DOHH2 (cell line): Measurements from ENCODE around the gene B9D2.

ENCODE experiments used
- H3F3A ChIP-seq: fragments of 200-600 bp; sonication (generic), shearing (Covaris generic); 2 replicates; pipeline ENCODE4 v1.6.0; 2016; ENCODE audit warnings: antibody characterized with exemption, mild to moderate bottlenecking; ENCODE audit not compliant: control insufficient read depth, insufficient read depth
- H3K27ac ChIP-seq: fragments of 200-600 bp; sonication (generic); 2 replicates; pipeline ENCODE4 v1.5.1; 2014; ENCODE audit warnings: low read depth, mild to moderate bottlenecking, low read length, moderate library complexity
- H3K27me3 ChIP-seq: fragments of 200-600 bp; sonication (generic); 2 replicates; pipeline ENCODE4 v1.6.1; 2014; ENCODE audit warnings: mild to moderate bottlenecking, low read length, mixed read lengths; ENCODE audit not compliant: control insufficient read depth
- H3K36me3 ChIP-seq: fragments of 200-600 bp; sonication (generic); 2 replicates; pipeline ENCODE4 v1.6.1; 2014; ENCODE audit warnings: mild to moderate bottlenecking, low read length, moderate library complexity, mixed read lengths; ENCODE audit not compliant: control insufficient read depth
- H3K4me1 ChIP-seq: fragments of 200-600 bp; sonication (generic); 2 replicates; pipeline ENCODE4 v1.6.1; 2014; ENCODE audit warnings: mild to moderate bottlenecking, low read length, mixed read lengths; ENCODE audit not compliant: control insufficient read depth
- H3K4me2 ChIP-seq: fragments of 200-600 bp; sonication (generic); 2 replicates; pipeline ENCODE4 v1.6.0; 2014; ENCODE audit warnings: mild to moderate bottlenecking, low read length, moderate library complexity
- H3K4me3 ChIP-seq: fragments of 200-600 bp; sonication (generic); 2 replicates; pipeline ENCODE4 v1.5.1; 2014; ENCODE audit warnings: mild to moderate bottlenecking, low read length, mixed read lengths
- H3K79me2 ChIP-seq: fragments of 200-600 bp; sonication (generic); 2 replicates; pipeline ENCODE4 v1.6.1; 2014; ENCODE audit warnings: mild to moderate bottlenecking, low read length, mixed read lengths; ENCODE audit not compliant: control insufficient read depth
- H3K9me2 ChIP-seq: fragments of 200-600 bp; sonication (generic); replicated peaks from 2 replicates; pipeline ENCODE4 v1.6.1; 2014; ENCODE audit warnings: mild to moderate bottlenecking, low read length, mixed read lengths; ENCODE audit not compliant: control insufficient read depth
- H3K9me3 ChIP-seq: fragments of 200-600 bp; sonication (generic); 2 replicates; pipeline ENCODE4 v1.6.1; 2014; ENCODE audit warnings: antibody characterized with exemption, low read length, mixed read lengths; ENCODE audit not compliant: control insufficient read depth, insufficient read depth
- H4K20me1 ChIP-seq: fragments of 200-600 bp; sonication (generic); 2 replicates; pipeline ENCODE4 v1.6.0; 2014; ENCODE audit warnings: low read depth, mild to moderate bottlenecking, antibody characterized with exemption, low read length, moderate library complexity; ENCODE audit not compliant: control insufficient read depth, insufficient read depth
- EZH2phosphoT487 ChIP-seq: fragments of 200-600 bp; sonication (generic); IDR thresholded peaks from 2 replicates; pipeline ENCODE4 v1.6.1; 2017; ENCODE audit warnings: borderline replicate concordance, mild to moderate bottlenecking, antibody characterized with exemption, low read length, moderate library complexity, mixed read lengths
- TF ChIP-seq, protein P1 (sequence below): fragments of 200-600 bp; sonication (generic); IDR thresholded peaks from one replicate; pipeline ENCODE4 v1.5.1; 2014; ENCODE audit warnings: antibody characterized with exemption, mild to moderate bottlenecking, low read depth, low read length; ENCODE audit not compliant: poor library complexity, severe bottlenecking

The B9D2 gene

DNA sequence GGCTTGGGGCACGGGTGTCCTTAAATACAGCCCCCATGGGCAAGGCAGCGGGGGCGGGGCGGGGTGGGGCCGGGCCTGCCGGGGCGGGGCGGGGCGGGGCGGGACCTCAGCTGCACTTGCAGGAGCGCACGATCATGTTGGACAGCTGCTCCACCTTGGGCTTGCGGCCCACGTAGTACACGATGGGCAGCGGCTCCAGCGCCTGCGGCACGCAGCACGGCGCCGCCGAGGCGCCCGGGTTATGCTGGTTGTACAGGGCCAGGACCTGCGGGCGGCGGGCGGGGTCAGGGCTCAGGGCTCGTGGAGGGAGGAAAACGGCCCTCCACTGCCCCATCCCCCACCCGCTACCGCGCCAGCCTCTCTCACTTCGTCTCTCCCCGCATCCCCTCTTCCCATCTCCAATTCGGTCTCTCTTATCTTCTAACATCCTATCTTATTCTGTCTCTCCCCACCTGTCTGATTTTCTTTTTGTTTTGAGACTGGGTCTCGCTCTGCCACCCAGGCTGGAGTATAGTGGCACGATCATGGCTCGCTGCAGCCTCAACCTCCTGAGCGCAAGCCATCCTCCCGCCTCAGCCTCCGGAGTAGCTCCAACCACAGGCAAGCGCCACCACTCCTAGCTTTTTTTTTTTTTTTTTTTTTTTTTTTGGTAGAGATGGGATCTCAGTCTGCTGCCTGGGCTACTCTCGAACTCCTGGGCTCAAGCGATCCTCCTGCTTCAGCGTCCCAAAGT is 32.8 kb downstream of the B9D2 start:
- no peaks in the 10 kb centered on the region for H3K9me2 ChIP-seq
- peaks cover 82% of the 10 kb centered on the region for H3K4me1 ChIP-seq
- H3F3A ChIP-seq: peaks cover 49% of the 10 kb centered on the region
- no peaks in the 10 kb centered on the region for H3K27me3 ChIP-seq
- peaks cover 4% of the 10 kb centered on the region; the same call in 1 of the 2 replicates for H4K20me1 ChIP-seq
- H3K4me2 ChIP-seq: no peak overlapping the region; the same call in 1 of the 2 replicates
- peaks cover 70% of the 10 kb centered on the region for H3K36me3 ChIP-seq
- H3K79me2 ChIP-seq: peaks cover 28% of the 10 kb centered on the region
- TF ChIP-seq, protein P1, sequence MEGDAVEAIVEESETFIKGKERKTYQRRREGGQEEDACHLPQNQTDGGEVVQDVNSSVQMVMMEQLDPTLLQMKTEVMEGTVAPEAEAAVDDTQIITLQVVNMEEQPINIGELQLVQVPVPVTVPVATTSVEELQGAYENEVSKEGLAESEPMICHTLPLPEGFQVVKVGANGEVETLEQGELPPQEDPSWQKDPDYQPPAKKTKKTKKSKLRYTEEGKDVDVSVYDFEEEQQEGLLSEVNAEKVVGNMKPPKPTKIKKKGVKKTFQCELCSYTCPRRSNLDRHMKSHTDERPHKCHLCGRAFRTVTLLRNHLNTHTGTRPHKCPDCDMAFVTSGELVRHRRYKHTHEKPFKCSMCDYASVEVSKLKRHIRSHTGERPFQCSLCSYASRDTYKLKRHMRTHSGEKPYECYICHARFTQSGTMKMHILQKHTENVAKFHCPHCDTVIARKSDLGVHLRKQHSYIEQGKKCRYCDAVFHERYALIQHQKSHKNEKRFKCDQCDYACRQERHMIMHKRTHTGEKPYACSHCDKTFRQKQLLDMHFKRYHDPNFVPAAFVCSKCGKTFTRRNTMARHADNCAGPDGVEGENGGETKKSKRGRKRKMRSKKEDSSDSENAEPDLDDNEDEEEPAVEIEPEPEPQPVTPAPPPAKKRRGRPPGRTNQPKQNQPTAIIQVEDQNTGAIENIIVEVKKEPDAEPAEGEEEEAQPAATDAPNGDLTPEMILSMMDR: no peak
- no peak for TF ChIP-seq EZH2phosphoT487
- no peak overlapping the region for H3K27ac ChIP-seq
- H3K9me3 ChIP-seq: no peaks in the 10 kb centered on the region
- no peak overlapping the region for H3K4me3 ChIP-seq

DNA sequence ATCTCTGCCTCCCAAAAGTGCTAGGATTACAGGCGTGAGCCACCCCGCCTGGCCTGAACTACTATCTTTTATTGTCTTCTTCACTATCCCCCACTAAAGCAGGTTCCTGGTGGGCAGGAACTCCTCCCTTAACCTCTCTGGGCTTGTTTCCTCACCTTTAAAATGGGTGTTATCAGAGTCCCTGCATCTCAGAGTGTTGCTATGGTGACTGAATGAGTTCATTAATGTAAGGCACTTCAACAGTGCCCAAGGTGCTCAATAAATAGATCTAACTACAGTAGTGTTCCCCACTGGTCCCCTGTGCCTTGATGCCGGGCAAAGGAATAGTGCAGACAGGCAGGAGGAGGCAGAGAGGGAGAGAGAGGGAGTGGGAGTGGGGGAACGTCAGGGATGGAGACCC is 33.5 kb downstream of the B9D2 start:
- H3K4me1 ChIP-seq: peaks cover 82% of the 10 kb centered on the region
- peaks cover 50% of the 10 kb centered on the region for H3F3A ChIP-seq
- peak overlapping the region; percentile 7 for H3K27ac ChIP-seq
- TF ChIP-seq EZH2phosphoT487: no peak
- TF ChIP-seq, protein P1: no peak
- H3K4me2 ChIP-seq: peak overlapping the region; percentile 10; the same call in 1 of the 2 replicates
- H3K4me3 ChIP-seq: no peak overlapping the region
- H3K36me3 ChIP-seq: peaks cover 67% of the 10 kb centered on the region
- H4K20me1 ChIP-seq: peaks cover 4% of the 10 kb centered on the region; the same call in 1 of the 2 replicates
- no peaks in the 10 kb centered on the region for H3K27me3 ChIP-seq
- peaks cover 33% of the 10 kb centered on the region for H3K79me2 ChIP-seq
- no peaks in the 10 kb centered on the region for H3K9me2 ChIP-seq
- no peaks in the 10 kb centered on the region for H3K9me3 ChIP-seq

DNA sequence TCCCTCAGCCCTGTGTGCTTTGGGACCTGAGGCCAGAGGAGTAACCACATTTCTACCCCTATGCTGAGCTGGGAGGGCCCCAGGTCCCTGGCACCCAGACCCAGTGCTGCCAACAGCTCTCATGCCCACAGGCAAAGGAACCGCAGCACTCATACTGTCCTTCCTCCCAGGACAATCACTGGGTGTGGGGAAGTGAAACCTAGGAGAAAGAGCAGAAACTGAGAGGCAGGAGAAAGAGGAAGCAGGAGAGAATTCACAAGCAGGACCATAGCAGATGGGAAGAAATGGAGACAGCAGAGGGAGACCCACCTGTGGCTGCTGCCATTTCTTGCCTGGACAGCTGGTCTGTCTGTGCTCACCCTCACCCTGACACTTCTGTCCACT is 35.1 kb downstream of the B9D2 start:
- H3K36me3 ChIP-seq: peaks cover 65% of the 10 kb centered on the region
- H3K27ac ChIP-seq: peak overlapping the region; percentile 96
- peaks cover 4% of the 10 kb centered on the region; the same call in 1 of the 2 replicates for H4K20me1 ChIP-seq
- H3K4me3 ChIP-seq: peak overlapping the region; percentile 81
- peaks cover 60% of the 10 kb centered on the region for H3F3A ChIP-seq
- TF ChIP-seq EZH2phosphoT487: no peak
- TF ChIP-seq, protein P1: no peak
- peaks cover 85% of the 10 kb centered on the region for H3K4me1 ChIP-seq
- H3K79me2 ChIP-seq: peaks cover 25% of the 10 kb centered on the region
- peak overlapping the region; percentile 99 for H3K4me2 ChIP-seq
- H3K9me3 ChIP-seq: no peaks in the 10 kb centered on the region
- no peaks in the 10 kb centered on the region for H3K9me2 ChIP-seq
- no peaks in the 10 kb centered on the region for H3K27me3 ChIP-seq
